Fibroblast of lung (primary cell): ENCODE results near the gene OR13C9. TPM values are rescaled to one million over a fixed set of nuclear protein-coding genes. Genes with fewer than 3 reads are reported as not detected.

ENCODE experiments used
- DNase-seq, 2 donors: peaks; one replicate each; pipeline versions ENCODE4 v3.0.0 to v3.0.0-alpha.2; 2010; ENCODE audit warnings: low read depth in 2 of 2
- H2AFZ ChIP-seq: 2 replicates; pipeline ENCODE4 v1.5.1; 2012; ENCODE audit warnings: low read length, control low read depth, inconsistent platforms
- H3K27ac ChIP-seq: 2 replicates; pipeline ENCODE4 v1.5.1; 2011; ENCODE audit warnings: low read length, control low read depth; ENCODE audit not compliant: insufficient read depth
- H3K27me3 ChIP-seq: 2 replicates; pipeline ENCODE4 v1.5.1; 2011; ENCODE audit warnings: mild to moderate bottlenecking, low read length; ENCODE audit not compliant: control insufficient read depth, insufficient read depth
- H3K36me3 ChIP-seq: 2 replicates; pipeline ENCODE4 v1.5.1; 2011; ENCODE audit warnings: low read length; ENCODE audit not compliant: control insufficient read depth, insufficient read depth
- H3K4me1 ChIP-seq: 2 replicates; pipeline ENCODE4 v1.5.1; 2011; ENCODE audit warnings: low read length; ENCODE audit not compliant: control insufficient read depth, insufficient read depth; ENCODE audit errors: extremely low read depth
- H3K4me2 ChIP-seq: 2 replicates; pipeline ENCODE4 v1.5.1; 2011; ENCODE audit warnings: low read length, control low read depth; ENCODE audit not compliant: insufficient read depth; ENCODE audit errors: extremely low read depth
- H3K4me3 ChIP-seq, 4 experiments: fragments of 200-600 bp in 1 of 4; sonication (generic) in 1 of 4; replicated peaks in 1 of 4; 2 replicates each; pipeline ENCODE4 v1.5.1; 2011 to 2016; ENCODE audit warnings: low read length in 4 of 4, low read depth in 3 of 4, mild to moderate bottlenecking in 3 of 4, control low read depth in 2 of 4, inconsistent platforms in 1 of 4, mixed read lengths in 1 of 4; ENCODE audit not compliant: insufficient read depth in 1 of 4; ENCODE audit errors: control extremely low read depth in 1 of 4
- H3K79me2 ChIP-seq: 2 replicates; pipeline ENCODE4 v1.5.1; 2012; ENCODE audit warnings: mild to moderate bottlenecking, low read length, inconsistent platforms; ENCODE audit not compliant: control insufficient read depth, insufficient read depth
- H3K9ac ChIP-seq: 2 replicates; pipeline ENCODE4 v1.5.1; 2011; ENCODE audit warnings: mild to moderate bottlenecking, low read length, control low read depth; ENCODE audit not compliant: insufficient read depth
- H3K9me3 ChIP-seq: 2 replicates; pipeline ENCODE4 v1.5.1; 2012; ENCODE audit warnings: low read depth, low read length; ENCODE audit not compliant: control insufficient read depth, insufficient read depth
- H4K20me1 ChIP-seq: 2 replicates; pipeline ENCODE4 v1.5.1; 2011; ENCODE audit warnings: low read length; ENCODE audit not compliant: control insufficient read depth, insufficient read depth; ENCODE audit errors: extremely low read depth
- EZH2 ChIP-seq: IDR thresholded peaks from 2 replicates; pipeline ENCODE4 v1.5.1; 2012; ENCODE audit warnings: low read length, control low read depth, mild to moderate bottlenecking; ENCODE audit errors: missing control alignments
- polyA plus RNA-seq, 2 donors: library from polyadenylated mRNA; depleted of rRNA in 1 of 2; stranded (reverse) in 1 of 2; unstranded in 1 of 2; fragments of >200 nt; gene quantifications; 2 replicates each; pipeline ENCODE4 v1.2.1, GENCODE V29; 2011 to 2012; ENCODE audit warnings: missing spikeins in 1 of 2
- total RNA-seq: library from RNA; depleted of rRNA; stranded (reverse); fragments of >200 nt; gene quantifications from 2 replicates; pipeline ENCODE4 v1.2.1, GENCODE V29; 2014
- TF ChIP-seq, protein P1 (sequence below), 2 donors: IDR thresholded peaks in 1 of 2; conservative IDR thresholded peaks in 1 of 2; 1 replicate in 1 of 2; 2 replicates in 1 of 2; pipeline ENCODE4 v1.5.1; 2011 to 2012; ENCODE audit warnings: low read length in 2 of 2, control low read depth in 1 of 2, inconsistent platforms in 1 of 2, low read depth in 1 of 2, mild to moderate bottlenecking in 1 of 2

Gene OR13C9
- total and polyA plus RNA-seq, 2 donors (not counting 1 experiment from before 2014, with no cell fraction given), result not detected

DNA sequence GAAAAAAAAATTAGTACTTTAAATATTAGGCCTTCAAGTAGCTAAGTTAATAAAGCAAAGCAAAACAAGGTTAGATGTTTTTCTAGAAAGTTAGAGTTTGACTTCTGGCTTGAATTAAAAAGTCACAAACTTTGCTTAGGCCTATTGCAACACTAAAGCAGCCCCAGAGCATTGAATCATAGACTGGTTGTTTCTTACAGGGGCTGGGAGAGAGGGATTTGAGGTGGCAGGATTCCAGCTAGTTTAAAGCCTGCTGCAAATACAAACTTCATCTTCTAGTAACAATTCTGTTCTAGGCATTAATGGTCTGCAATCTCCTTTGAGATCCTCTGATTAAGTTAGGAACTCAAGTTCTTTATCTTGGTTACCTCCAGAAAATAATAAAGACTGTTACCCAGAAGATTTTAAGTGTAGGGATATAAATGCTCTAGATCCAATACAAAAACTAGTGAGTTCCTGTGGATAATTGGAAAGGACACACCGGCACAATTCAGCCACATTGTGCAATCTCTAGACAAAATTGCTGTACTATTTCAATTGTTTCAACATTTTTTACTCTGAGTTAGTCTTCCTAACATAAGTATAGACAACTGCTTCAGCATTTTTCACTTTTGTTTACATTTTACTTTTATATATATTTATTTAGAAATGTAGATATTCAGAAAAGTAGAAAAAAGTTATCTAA lies 31.4 kb downstream of the OR13C9 start:
- no peaks in the 10 kb centered on the region for H4K20me1 ChIP-seq
- no peak overlapping the region for H3K4me2 ChIP-seq
- H3K4me1 ChIP-seq, result no peaks in the 10 kb centered on the region
- no peaks in the 10 kb centered on the region for H3K79me2 ChIP-seq
- no peak for DNase-seq
- no peak overlapping the region for H3K4me3 ChIP-seq
- H3K27ac ChIP-seq, result no peak overlapping the region
- no peaks in the 10 kb centered on the region for H3K27me3 ChIP-seq
- no peak for TF ChIP-seq EZH2
- TF ChIP-seq, protein P1, sequence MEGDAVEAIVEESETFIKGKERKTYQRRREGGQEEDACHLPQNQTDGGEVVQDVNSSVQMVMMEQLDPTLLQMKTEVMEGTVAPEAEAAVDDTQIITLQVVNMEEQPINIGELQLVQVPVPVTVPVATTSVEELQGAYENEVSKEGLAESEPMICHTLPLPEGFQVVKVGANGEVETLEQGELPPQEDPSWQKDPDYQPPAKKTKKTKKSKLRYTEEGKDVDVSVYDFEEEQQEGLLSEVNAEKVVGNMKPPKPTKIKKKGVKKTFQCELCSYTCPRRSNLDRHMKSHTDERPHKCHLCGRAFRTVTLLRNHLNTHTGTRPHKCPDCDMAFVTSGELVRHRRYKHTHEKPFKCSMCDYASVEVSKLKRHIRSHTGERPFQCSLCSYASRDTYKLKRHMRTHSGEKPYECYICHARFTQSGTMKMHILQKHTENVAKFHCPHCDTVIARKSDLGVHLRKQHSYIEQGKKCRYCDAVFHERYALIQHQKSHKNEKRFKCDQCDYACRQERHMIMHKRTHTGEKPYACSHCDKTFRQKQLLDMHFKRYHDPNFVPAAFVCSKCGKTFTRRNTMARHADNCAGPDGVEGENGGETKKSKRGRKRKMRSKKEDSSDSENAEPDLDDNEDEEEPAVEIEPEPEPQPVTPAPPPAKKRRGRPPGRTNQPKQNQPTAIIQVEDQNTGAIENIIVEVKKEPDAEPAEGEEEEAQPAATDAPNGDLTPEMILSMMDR (conservative IDR thresholded peaks at IDR 0.05 in 1 of 2, IDR thresholded peaks at IDR 0.05 in 1 of 2; ENCODE audit: low read depth in 1 of 2, low read length in 2 of 2), result no peak
- H3K9ac ChIP-seq, result no peak overlapping the region
- H2AFZ ChIP-seq, result no peak overlapping the region
- H3K36me3 ChIP-seq, result no peaks in the 10 kb centered on the region
- no peaks in the 10 kb centered on the region for H3K9me3 ChIP-seq

DNA sequence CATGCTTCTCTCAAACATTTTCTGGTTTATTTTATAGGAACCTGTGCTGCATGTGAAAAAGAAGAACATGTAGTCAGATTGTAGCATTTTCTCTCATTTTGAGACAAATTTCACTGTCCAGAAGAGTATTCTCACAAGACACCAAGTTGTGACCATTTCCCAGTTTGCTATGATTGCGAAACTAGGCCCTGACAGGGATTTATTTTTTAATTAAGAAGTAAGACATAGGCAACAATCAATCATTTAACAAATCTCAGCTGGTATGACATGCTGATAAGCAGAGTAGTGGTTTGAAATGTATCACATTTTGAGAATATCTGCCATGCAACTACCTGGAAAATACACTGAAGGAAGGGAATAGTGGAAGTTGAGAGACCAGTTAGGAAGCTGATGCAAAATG lies 37.4 kb downstream of the OR13C9 start:
- H3K4me3 ChIP-seq, result no peak overlapping the region
- no peak overlapping the region for H2AFZ ChIP-seq
- TF ChIP-seq, protein P1 (conservative IDR thresholded peaks at IDR 0.05 in 1 of 2, IDR thresholded peaks at IDR 0.05 in 1 of 2; ENCODE audit: low read depth in 1 of 2, low read length in 2 of 2), result no peak
- no peak for TF ChIP-seq EZH2
- H3K9ac ChIP-seq, result no peak overlapping the region
- no peaks in the 10 kb centered on the region for H3K36me3 ChIP-seq
- H3K9me3 ChIP-seq, result no peaks in the 10 kb centered on the region
- no peaks in the 10 kb centered on the region for H3K27me3 ChIP-seq
- no peaks in the 10 kb centered on the region for H3K4me1 ChIP-seq
- H3K27ac ChIP-seq, result no peak overlapping the region
- no peaks in the 10 kb centered on the region for H4K20me1 ChIP-seq
- no peak overlapping the region for H3K4me2 ChIP-seq
- DNase-seq, result no peak
- no peaks in the 10 kb centered on the region for H3K79me2 ChIP-seq

DNA sequence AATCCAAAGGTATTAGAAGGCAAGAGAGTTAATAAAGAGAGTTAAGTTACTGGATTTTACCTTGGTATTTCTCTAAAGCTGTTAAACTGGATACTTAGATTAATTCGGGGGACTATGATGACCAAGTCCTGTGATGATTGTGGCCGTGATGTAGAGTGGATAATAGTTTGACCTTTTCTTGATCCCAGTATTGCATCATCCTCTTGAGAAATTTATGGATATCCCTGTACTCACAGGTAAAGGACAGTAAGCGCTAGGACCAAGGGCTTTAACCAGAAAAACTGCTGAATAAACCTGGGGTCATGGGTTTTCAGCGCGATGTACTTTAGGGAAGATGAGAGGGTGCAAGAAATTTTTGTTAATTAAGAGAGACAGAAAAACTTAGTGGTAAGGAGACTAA lies 40.7 kb downstream of the OR13C9 start:
- Histone ChIP-seq H3K27me3 (no peaks in the 10 kb centered on the region), H3K36me3 (no peaks in the 10 kb centered on the region), H2AFZ (no peak overlapping the region), H3K79me2 (no peaks in the 10 kb centered on the region), H3K9me3 (no peaks in the 10 kb centered on the region), H4K20me1 (no peaks in the 10 kb centered on the region), H3K27ac (no peak overlapping the region), H3K4me3 (no peak overlapping the region), H3K4me2 (no peak overlapping the region), H3K4me1 (no peaks in the 10 kb centered on the region), H3K9ac (no peak overlapping the region)
- no peak for DNase-seq
- TF ChIP-seq, protein P1 (conservative IDR thresholded peaks at IDR 0.05 in 1 of 2, IDR thresholded peaks at IDR 0.05 in 1 of 2; ENCODE audit: low read depth in 1 of 2, low read length in 2 of 2), result no peak
- TF ChIP-seq EZH2, result no peak
